GM12875 (cell line): ENCODE measurements around the gene HAGHL.

Experiments
- H3K4me3 ChIP-seq: one replicate; pipeline ENCODE4 v1.5.1; 2011; ENCODE audit warnings: low read depth, low read length, control low read depth
- CTCF ChIP-seq: IDR thresholded peaks from 2 replicates; pipeline ENCODE4 v1.5.1; 2011; ENCODE audit warnings: low read depth, mild to moderate bottlenecking, control low read depth, inconsistent platforms, low read length, moderate library complexity, borderline replicate concordance; ENCODE audit not compliant: insufficient read depth

Gene HAGHL

DNA sequence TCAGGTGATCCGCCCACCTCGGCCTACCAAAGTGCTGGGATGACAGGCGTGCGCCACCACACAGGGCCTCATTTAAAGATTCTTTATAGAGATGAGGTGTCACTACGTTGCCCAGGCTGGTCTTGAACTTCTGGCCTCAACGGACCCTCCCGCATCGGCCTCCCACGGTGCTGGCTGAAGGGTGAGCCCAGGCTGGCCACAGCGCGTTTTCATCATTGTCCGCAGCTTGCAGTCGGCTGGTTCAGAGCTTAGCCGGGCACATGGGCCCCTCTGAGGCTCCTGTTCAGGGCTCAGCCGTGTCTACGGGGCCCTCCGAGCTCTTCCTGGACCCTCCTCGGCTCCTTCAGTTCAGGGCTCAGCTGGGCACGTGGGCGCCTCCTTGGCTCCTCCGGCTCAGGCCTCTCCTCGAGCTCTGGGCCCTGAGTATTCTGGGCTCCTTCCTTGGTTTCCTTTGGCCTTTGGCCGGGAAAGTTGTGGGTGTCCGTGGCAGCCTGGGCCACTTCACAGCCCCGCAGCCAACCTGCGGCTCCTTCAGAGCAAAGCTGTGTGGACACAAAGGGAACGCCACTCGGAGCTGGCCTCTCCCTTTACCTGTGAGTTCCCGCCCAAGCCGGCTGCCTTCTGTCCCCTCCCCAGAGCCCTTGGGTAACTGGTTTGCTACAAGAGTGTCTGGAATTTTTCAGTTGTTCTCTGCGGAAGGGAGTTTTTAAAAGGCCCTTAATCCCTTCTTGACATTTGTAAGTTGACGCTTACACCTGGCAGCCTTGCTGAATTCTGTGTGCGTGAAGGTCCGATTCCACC, 32.4 kb downstream of the HAGHL start:
- no peak for TF ChIP-seq CTCF
- no peak overlapping the region for H3K4me3 ChIP-seq

DNA sequence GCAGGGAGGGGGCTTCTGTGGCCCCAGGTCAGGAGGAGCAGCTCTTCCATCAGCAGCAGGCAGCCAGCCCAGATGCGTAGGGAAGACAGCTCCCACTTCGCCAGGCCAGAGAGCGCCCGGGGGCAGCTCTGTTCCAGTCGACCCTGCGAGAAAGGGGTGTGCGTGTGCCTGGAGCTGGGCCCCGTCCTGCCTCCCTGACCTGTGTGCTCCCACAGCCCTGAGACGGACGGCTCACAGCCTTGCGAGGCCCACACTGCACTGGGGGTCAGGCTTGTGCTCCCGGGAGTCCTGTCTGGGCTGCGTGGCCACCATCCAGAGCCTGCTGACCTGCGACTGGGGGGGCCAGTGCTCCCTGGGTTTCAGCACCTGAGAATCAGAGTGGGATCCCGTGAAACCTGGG, 33.2 kb downstream of the HAGHL start:
- no peak overlapping the region for H3K4me3 ChIP-seq
- no peak for TF ChIP-seq CTCF

GRCh38 chr16:760545-761343, 33.8 kb downstream of the HAGHL start, which contains the start of gene MSLN:
Gene MSLN (plus strand): TSS chr16:760734. CDS start chr16:762681, 1,947 bp downstream.
- no peak for TF ChIP-seq CTCF
- H3K4me3 ChIP-seq = no peak within 1 kb of the TSS

GRCh38 chr16:761625-762513, 35.0 kb downstream of the HAGHL start:
- no peak overlapping the region for H3K4me3 ChIP-seq

GRCh38 chr16:762595-763268, 35.8 kb downstream of the HAGHL start:
- no peak for TF ChIP-seq CTCF
- H3K4me3 ChIP-seq = no peak overlapping the region

More at GRCh38 chr16:761625-762513, 35.0 kb downstream of the HAGHL start:
- no peak for TF ChIP-seq CTCF
